HG03175 (cell line): ENCODE results near the gene SNRPB.

Source experiments
- ATAC-seq: cut with Tn5 transposase; IDR thresholded peaks from one replicate; pipeline ENCODE4 v1.9.1; 2021; ENCODE audit warnings: mild to moderate bottlenecking, moderate library complexity; ENCODE audit not compliant: unreplicated experiment

Gene SNRPB

GRCh38 chr20:2430538-2430937, 40.1 kb downstream of the SNRPB start:
- ATAC-seq: no peak

GRCh38 chr20:2429051-2429450, 41.5 kb downstream of the SNRPB start:
- ATAC-seq: no peak

GRCh38 chr20:2421247-2421646, 49.3 kb downstream of the SNRPB start:
- ATAC-seq: no peak

- no peak for ATAC-seq
Measured at GRCh38 chr20:2420510-2420909, 50.1 kb downstream of the SNRPB start.

- no peak for ATAC-seq
Measured at GRCh38 chr20:2418388-2418787, 52.2 kb downstream of the SNRPB start.

- ATAC-seq: no peak
Measured at GRCh38 chr20:2417213-2417541, 53.4 kb downstream of the SNRPB start.

- ATAC-seq: no peak
Measured at GRCh38 chr20:2416541-2417212, 53.9 kb downstream of the SNRPB start.
